NOMO-1 (cell line): ENCODE results near the gene GCSAM.

ENCODE experiments used
- DNase-seq, 2 experiments: peaks; one replicate each; lab custom pipeline; 2025; ENCODE audit not compliant: unreplicated experiment in 2 of 2; lab: John Stamatoyannopoulos, UW

GCSAM gene

DNA sequence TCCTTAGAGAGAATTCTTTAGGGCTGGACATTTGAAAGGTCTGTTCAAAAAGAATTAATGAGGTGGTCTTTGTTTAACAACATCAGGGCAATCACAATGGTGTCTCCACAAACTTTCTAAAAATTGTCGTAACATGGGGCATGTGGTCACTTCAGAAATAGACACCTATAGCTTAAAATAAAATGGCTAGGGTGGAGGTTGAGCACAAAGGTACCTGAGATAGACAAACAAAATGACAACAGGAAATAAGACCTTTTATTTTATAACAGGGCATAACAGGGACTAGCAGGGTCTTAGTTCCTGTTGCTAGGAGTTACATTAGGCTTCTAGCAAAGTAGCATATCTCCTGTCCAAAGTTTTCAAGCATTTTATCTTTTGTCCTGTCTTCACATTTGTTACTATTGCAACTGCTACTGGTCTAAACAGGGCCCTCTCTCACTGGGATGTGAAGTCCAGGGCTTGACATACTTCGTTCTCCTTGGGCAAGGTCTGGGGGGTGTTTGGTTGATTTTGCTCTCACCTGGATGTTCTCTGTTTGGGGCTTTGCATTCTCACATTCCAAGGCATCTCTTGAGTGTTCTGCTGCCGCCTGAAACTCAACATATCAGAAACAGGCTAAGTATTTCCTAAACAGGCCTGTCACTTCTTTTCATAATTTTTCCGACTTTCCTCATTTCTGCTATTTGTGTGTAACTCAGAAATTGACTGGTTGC is 3.0 kb downstream of the GCSAM start:
- DNase-seq: no peak

DNA sequence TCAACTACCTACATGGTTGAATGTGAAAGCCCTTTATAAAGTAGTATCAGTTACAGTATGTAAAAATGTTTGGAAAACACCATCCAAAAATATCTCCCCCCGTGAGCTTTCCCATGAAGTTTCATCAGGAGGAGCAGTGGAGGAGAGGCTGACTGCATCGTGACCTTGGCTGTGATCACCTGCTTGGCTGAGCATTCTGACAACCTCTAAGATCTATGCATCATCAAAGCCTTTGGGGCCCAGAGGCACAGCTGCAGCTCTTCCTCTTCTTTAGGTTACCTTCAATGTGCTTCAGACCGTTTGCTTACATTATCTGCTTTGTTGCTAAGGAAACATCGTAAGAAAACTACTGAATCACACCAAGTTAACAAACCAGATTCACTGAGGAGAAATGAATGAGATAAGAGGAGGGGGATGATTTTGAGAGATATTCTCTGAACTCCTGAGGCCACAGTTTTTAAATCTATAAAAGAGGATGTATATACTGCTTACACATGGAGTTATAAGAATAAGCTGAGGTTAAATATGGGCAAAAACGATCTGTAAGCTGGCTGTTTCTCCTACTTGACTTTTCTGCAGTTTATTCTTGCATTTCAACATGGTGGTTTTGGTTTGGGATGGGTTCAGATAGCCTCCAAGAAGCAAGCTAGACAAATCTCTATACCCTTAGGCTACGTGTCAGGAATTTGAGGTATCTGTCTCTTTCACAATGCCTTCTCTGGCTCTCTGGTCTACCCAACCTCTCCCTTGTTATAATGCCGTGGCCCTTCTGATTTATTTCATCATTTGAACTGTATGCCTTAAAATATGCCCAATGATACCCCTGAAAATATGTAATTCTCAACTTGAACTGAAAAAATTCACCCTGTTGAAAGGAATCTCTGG is 4.0 kb downstream of the GCSAM start:
- peak; percentile 23 to 61 for DNase-seq

DNA sequence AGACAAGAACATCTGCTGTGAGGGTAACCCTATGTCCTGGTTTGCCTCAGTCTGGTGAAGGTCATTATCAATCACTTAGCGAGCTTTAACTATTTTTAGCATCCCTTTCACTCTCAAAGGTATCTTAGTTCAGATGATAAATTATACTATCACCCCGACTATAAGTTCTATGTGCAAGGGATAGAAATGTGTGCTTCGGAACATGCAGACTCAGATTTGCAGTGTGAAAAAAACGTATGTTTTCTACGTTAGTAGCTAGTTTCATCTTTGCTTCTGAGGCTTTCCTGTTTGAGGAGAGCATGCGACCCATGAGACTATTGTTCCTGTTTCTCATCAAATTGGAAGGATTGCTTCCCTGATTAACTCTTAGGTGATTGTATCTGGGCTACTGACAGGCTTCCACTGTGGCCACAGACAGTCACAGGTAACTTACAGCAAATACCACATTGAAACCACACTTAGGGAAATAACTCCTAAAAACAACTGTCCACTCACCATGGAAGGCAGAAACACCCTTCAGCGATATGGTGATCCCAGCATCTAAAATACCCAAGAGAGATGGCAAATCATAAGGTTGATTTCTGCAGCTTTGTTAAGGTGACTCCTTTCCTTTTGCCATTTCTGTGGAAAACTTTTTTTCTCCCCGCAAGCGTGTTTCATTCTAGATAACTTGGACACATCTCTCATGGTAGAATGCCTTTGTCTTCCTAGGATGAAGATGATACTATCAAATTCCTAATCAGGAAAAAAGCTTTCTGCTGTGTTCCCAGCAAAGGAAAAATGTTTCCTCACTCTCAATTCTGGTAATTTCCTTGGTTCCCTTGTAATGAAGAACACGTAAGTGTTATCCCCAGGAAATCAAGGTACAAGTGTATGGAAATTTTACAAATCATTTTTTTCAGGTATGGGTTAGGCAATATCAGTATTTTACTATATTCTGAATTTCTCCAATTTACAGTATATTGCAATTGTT is 5.2 kb downstream of the GCSAM start:
- peak in 1 of 2 experiments; percentile 7 for DNase-seq

DNA sequence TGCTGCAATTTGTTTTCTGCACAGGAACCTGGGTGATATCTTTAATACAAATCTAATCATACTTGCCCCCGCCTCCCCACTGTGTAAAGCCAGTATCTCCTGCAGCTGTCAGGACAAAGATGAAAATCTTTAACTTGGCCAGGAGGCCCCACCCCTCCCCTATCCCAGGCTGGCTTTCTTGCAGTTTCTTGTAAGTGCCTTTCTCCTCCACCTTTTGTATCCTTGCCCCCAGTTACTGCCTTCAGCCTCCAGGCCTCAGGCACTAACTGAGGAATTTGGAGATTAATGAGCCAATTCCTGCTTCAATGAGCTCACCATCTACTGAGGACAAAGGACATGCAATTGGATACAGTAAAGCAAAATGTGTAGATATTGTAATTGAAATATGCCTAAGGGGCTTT is 6.5 kb downstream of the GCSAM start:
- no peak for DNase-seq

DNA sequence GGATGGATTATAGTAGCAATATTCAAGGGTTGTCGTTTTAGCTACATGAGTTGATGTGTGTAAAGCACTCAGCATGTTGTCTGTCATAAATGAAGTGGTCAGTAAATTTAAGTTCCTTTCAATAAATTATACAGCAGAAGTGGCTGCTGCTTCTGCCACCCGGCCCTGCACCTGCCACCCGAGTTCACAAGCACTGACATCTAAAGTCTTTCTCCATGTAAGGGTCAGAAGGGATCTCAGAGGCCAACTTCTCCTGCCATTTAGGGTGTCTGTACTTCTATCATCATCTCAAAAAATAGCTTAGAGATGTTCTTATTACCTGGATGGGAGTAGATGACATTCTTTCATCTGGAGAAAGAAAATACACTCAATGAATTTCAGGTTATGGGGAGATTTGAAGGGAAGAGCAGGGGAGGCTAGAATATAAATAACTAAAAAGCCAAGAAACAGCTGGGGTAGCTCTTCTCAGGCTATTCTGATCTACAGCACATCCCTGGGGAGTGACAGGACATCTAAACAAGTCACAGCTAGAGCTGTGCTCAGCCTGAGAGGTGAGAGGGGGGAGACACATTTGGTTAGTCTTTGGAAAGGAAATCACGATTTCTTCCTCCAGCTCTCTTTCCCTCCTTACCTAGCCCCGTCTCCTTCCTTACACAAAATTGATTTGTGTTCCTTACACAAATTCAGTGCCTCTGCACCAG is 8.0 kb downstream of the GCSAM start:
- DNase-seq: no peak

DNA sequence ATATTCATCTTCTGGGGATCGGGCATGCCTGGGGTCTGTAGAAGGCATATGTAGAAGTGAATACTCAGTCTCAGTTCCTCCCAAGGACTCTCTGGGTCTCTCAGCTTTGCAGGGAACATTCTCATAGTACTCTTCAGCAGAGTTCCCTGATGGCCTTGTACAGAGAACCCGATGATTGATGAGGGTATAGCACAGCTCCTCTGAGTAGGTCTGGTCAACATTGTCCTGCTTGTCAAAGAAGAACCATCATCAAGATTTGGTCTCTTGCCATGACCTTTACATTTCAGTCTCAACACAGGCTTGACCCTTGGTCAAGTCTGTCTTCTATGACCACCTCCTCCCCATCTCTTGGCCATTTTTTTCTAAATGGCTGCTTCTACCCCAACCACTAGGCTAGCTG is 9.5 kb downstream of the GCSAM start:
- no peak for DNase-seq

DNA sequence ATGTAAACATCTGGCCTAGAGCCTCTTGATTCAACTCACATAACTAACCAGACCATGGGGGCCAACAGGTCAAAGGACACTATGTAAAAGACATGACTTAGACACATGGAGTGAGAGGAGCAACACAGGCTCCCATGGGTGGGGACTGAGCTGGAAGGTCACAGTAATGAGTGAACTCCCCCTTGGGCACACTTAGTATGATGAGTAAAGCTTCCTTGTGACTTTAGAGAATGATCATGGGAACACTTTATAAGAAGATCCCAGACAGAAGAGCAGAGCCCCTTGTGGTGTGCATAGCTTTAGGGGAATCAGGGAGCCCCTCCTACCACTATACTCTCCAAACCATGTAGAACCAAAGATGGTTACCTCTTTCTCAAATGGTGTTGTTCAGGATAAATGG is 10.2 kb downstream of the GCSAM start:
- no peak for DNase-seq

DNA sequence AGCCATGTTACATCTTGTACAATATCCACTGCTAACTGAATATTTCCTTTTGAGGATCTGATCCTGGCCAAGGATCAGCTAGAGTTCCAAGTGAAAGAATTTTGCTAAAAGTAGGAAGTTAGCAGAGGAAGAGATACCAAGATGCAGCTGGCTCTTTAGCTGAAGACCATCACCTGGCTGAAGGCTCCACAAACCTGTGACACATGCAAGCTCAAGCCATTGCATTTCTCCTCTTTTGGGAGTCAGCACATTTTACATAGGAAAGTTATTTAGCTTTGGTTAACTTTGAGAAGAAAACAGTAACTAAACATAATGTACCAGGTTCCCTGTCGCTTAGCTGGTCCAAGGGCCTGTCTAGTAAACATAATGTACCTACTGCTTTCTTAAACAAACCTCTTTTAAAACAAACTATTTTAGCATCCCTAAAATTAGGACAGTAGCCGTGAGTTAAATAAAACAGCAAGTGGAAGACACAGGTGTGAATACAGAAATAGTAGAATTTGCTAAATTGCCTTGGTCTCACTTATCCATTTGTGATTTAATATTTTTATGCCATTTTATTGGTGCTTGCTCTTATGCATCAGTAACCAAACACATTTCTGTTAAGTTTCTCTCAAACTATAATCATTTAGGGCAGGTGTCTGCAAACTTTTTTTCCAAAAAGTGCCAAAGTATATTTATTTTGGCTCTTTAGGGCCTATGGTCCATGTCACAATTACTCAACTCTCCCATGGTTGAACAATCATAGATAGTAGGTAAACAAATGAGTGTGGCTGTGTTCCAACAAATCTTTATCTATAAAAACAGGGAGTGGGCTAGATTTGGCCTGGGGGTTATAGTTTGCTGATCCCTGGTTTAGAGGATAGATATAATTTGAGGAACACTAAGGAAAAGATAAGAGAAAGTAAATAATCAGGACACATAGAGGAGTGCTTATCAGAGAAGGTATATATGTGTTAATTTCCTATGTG is 11.2 kb downstream of the GCSAM start:
- DNase-seq: no peak

DNA sequence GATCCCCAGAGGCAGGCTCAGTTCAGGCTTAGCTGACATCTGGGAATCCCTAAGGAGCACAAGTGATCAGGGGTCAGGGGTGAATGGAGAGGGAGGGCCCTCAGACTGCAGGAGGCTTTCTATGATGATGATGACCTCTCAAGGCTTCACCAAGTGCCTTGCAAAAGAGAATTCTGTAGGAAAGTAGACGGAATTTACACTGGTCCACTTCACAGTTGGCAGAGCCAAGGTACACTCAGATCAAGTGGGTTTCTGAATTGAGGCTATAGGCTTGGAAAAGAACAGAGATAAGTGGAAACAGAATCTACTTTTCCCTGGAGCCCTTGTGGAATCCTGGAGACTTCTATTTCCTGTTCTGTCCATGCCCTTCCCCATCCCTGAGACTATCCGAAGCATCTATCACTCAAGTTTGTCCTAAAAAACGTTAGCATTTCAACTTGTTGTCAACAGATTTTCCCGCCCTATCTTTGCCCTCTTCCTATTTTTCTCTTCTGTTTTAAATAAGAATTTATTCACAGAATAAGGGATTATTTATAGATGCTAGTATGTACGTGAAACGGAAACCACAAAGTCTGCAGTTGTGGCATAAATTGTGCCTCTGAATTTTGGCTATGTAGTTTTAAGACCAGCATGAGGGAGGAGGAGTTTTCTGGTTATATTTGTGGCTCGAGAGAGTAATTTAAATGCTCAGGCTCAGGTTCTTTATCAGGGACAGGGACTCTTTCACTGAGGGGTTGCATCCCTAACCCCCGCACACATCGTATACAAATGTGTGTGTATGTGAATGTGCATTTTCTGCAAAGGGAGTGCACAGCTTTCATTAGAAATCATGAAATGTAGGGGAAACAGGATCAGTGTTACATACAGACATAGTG is 12.8 kb downstream of the GCSAM start:
- peak; percentile 15 to 72 for DNase-seq

DNA sequence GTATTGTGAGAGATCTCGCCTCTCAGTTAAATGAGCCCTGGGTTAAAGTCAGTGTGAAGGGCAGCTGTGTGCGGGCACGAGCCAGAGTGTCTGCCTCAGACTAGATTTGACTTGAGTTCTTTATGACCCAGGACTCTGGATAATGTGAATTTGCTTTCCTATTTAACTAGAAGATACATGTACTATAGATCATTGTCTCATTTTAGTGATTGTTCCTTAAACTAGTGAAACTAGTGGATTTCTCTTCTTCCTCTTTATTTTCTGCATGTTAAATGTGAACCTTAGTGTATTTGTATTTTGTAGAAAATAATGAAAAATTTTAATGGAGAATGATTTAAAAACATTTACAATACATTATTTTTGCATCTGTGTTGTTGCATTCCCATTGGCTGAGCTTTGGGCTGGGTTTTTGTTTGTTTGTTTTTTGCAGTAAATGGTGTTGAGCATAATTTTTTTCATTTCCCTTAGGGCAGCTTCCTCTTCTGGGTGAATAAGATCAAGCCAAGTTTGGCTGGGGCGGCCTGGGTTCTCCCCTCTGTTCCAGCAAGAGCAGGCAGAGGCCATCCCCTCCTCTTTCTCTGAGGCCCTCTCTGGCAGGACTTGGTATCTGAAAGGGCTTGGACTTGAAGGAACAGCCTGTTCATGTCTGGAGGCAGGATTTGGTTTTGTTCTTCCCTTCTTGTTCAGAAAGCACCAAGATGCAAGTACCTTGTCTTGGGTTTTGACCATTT is 15.0 kb downstream of the GCSAM start:
- DNase-seq: peak; percentile 66 to 76

DNA sequence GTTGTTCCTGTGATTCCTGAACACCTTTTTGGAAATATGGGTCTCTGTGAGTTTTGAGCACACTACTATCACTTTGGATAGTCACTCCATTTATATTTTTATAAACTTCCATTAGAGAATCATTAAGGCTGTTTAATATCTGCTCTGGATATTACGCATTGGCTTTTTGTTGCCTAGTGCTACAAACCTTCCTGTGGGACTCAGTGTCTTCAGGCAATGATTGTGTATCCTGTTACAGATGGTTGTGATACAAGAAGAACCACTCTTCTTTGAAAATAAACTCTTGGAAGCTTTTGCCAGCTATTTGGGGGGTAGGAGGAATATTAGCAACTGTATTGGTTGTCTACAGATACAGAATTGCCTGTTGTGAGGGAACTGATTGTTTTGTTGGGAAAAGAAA is 15.6 kb downstream of the GCSAM start:
- no peak for DNase-seq

DNA sequence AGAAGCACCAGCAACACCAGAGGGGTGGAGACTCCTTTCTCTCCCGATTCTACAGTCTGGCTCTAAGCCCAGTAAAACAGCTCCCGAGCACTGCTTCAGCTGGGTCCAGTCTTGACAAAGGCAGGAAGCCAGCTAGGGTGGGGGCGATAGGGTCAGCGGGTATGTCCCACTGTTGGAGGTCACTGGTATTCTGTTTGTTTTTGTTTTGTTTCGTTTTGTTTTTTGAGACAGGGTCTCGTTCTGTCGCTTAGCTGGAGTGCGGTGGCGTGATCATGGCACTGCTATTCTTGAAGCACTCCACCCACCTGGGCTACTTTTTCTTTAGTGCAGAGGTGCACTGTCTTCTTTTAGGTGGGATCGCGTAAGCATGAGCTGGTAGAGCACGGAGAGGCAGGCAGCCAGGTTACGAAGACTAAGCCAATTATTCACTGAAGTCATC is 16.3 kb downstream of the GCSAM start:
- no peak for DNase-seq

DNA sequence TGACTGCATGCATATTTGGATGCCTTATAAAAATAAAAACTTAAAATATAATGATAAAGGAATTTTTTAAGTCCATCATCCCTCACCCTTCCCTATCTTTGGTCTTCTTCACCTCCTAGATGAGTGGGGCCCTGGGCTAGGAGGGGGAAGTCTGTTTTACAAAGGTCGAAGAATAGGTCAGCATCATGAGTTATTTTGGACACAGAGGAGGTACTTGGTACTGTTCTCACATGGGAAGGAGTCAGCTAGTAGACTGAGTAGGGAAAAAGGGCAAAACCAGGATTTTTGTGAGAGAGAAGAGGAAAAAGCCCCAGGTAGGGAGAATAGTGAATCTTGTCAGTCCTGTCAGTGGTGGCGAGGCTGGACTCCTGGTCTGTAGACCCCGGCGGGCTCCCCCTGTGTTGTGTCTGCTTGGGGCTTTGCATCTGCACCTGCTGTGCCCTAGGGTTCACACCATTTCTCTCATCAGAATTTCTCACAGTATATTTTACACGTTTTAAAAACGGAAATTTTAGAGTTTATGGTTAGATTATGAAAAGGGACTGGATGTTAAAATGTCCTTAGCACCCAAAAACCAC is 17.2 kb downstream of the GCSAM start:
- no peak for DNase-seq

DNA sequence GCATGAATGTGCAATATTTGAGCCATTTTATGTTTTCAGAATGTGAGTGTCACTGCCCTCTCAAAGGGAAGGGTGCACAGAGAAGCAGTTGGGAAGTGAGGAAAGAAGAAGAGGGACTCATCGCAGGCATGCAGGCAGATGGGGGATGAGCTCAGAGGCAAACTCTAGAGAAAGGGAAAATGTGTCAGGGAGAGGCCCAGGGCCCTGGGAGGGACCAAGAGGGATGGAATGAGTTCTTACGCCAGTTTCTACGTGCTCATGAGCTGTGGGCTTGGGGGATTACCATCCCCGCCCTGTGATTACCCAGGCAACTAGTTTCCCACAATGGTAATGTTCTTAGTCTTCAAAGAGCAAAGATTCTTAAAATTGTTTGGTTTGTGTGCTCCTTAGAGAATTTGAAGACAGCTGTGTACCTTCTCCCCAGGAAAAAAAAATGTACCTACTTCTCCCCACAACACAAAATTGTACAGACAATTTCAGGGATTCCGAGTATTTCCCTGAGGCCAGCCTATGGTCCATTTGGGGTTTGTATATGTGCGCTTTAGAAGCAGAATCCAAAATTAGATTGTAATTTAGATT is 17.8 kb downstream of the GCSAM start:
- no peak for DNase-seq

DNA sequence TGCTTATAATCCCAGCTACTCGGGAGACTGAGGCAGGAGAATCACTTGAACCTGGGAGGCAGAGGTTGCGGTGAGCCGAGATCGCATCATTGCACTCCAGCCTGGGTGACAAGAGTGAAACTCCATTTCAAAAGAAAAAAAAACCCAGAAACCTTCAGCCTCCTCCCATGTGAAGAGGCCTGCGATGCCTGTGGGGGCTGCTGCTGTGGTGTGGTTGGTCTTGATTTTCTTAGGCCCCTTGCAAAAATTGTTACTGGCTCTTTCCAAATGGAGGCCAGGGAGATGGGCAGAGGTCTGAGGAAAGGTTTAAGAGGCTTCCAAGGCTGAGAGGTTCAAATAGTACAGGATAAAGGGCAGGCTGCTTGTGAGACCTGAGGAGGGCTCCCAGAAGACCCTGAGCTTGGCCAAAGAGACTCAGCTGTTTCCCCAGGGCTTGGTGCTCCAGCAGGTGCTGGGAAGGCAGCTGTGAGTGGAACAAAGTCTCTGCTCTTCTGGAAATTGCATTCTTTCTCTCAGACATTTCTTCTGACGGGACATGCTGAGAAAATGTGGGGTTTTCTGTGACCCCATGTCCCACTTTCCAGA is 18.4 kb downstream of the GCSAM start:
- DNase-seq: no peak

DNA sequence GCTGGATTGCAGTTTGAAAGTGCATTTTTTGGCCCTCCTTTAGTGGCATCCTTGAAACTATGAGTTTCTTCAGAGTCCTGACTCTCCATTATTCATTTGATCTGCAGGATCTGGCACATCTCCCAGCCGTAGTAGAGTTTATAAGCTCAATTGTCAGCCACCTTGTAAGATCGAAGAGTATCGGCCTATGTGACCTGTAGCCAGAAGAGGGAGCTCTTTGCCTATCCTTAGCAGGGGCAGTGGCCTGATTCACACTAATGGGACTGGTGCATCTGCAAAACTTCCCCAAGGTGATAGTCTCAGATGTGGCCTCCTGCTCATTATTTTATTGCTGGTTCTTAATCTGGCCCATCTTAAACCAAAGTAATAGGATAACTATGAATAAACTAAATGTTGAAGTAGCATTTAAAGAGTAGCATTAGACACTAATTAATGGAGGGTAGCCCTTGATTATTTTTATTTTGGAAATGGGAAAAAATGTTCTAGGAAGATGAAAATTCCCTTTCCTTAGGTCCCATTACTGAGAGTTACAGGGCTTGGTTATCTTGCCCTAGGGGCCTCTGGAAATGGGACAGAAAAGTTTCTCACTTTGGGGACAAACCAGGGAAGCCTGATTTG is 21.2 kb downstream of the GCSAM start:
- DNase-seq: peak; percentile 39 to 79
